NK-92 treated with Interleukin-12 subunit alpha and Interleukin-12 subunit beta, amount 100 ng/mL, for 24 hours (cell line): ENCODE results near the gene BCO2.

ENCODE experiments used
- DNase-seq: peaks from one replicate; lab custom pipeline; 2025; lab: John Stamatoyannopoulos, UW

Gene BCO2

DNA sequence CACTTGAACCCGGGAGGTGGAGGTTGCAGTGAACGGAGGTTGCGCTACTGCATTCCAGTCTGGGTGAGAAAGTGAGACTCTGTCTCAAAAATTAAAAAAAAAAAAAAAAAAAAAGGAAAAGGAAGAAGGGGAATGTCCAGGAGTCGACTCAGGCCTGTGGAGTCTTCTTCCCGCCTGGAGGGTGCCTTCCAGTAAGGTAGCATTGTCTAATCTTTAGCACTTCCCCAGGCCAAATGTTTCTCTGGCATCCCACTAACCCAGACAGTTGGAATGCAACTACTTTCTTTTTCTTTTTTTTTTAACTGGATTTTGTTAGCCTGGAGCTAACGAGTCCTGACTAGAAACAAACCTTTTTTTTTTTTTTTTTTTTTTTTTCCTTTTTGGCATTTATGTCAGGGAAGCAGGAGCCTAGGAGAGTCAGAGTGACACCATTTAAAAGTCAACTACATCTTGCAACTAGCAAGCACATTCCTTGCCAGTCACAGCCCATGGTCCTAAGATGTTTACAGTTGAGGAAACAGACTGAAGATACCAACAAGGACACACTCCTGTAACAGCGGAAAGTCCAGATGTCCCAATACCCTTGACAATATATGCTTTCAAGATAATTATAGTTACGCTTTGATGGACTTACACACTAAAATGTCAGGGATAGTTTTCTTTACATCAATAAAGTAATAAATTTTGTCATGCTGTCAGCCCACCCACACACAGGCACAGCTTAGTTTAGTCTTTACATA lies 74.7 kb downstream of the BCO2 start:
- DNase-seq: no peak

- no peak for DNase-seq
Observed at GRCh38 chr11:112253605-112254242, 78.4 kb downstream of the BCO2 start.

- DNase-seq: no peak
Observed at GRCh38 chr11:112255067-112255720, 79.9 kb downstream of the BCO2 start.

DNA sequence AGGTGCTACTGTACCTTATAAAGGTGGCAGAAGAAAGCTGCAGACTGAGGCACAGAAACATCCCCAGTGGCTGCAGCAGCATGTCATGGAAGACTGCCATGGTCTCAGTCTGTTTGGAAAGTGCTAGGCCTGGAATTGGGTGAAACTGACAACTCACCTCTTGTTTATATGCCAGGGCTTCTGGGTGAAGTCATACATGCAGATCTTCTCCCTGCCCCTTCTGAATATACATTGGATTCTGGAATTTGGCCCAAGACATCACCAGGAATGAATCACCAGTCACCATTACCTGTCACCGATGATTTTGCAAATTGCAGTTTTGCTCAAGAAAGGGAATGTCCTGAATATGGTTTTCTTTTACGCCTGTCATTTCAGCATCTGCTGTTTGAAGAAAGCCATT lies 85.2 kb downstream of the BCO2 start, which contains the start of gene PLET1:
PLET1 (minus strand) TSS at position 371 of the 400 bp plus-strand sequence; CDS start at position 100, 271 bp downstream.
- DNase-seq: no peak

GRCh38 chr11:112265659-112266409 lies 90.5 kb downstream of the BCO2 start:
- DNase-seq: no peak

- DNase-seq: no peak
Observed at GRCh38 chr11:112266410-112266778, 91.1 kb downstream of the BCO2 start.

- no peak for DNase-seq
Observed at GRCh38 chr11:112267188-112267591, 91.9 kb downstream of the BCO2 start.

- no peak for DNase-seq
Observed at GRCh38 chr11:112268406-112268805, 93.1 kb downstream of the BCO2 start.
